Measurements from ENCODE around the gene PHACTR1.

Gene PHACTR1

DNA sequence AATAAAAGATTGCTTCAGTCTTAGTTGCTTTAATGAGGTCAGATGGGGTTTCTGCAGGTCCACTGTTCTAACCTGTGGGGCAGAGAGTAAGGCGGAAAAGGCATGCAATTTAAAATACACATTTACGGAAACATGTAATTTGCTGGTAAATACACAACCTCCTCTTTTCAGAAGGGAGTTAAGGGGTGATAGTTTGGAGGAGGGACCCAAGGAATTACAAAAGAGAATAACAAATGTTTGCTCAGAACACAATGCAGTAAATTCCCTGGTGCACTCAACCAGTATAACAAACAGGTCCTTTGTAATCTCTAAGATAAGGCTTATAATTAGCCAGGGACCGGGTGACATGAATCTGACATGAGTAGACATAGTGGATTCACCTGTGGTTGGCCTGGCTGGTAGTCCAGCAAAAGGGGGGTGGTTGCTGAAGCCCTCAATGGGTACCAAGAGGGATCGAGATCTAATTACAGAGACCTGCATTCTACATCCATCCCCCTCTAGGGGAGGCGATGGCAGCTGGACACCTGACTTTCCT, 295.1 kb downstream of the PHACTR1 start:
- Histone ChIP-seq H3K27me3 (ENCODE audit: control insufficient read depth, insufficient read depth, low read length) (peaks cover 18% of the 10 kb centered on the region; the same call in 1 of the 2 replicates), H3K4me1 (ENCODE audit: control insufficient read depth, insufficient read depth, low read length) (no peaks in the 10 kb centered on the region), H3K9me3 (ENCODE audit: control insufficient read depth, insufficient read depth, low read length) (no peaks in the 10 kb centered on the region), H3K36me3 (ENCODE audit: control insufficient read depth, insufficient read depth, low read length) (no peaks in the 10 kb centered on the region), H3K27ac (ENCODE audit: low read length) (no peak overlapping the region), H3K4me3 (ENCODE audit: low read length) (no peak overlapping the region)
- no CpG with 5 or more reads among the region's 5 CpGs for WGBS (ENCODE audit: insufficient coverage, insufficient read length)
- DNase-seq (ENCODE audit: low read depth, low spot score): no peak

GRCh38 chr6:13012296-13012695, 295.7 kb downstream of the PHACTR1 start:
- DNase-seq (ENCODE audit: low read depth, low spot score): no peak
- Histone ChIP-seq H3K36me3 (ENCODE audit: control insufficient read depth, insufficient read depth, low read length) (no peaks in the 10 kb centered on the region), H3K4me3 (ENCODE audit: low read length) (no peak overlapping the region), H3K4me1 (ENCODE audit: control insufficient read depth, insufficient read depth, low read length) (no peaks in the 10 kb centered on the region), H3K27me3 (ENCODE audit: control insufficient read depth, insufficient read depth, low read length) (peaks cover 18% of the 10 kb centered on the region; the same call in 1 of the 2 replicates), H3K9me3 (ENCODE audit: control insufficient read depth, insufficient read depth, low read length) (no peaks in the 10 kb centered on the region), H3K27ac (ENCODE audit: low read length) (no peak overlapping the region)
- WGBS (ENCODE audit: insufficient coverage, insufficient read length): no CpG with 5 or more reads among the region's 1 CpG

DNA sequence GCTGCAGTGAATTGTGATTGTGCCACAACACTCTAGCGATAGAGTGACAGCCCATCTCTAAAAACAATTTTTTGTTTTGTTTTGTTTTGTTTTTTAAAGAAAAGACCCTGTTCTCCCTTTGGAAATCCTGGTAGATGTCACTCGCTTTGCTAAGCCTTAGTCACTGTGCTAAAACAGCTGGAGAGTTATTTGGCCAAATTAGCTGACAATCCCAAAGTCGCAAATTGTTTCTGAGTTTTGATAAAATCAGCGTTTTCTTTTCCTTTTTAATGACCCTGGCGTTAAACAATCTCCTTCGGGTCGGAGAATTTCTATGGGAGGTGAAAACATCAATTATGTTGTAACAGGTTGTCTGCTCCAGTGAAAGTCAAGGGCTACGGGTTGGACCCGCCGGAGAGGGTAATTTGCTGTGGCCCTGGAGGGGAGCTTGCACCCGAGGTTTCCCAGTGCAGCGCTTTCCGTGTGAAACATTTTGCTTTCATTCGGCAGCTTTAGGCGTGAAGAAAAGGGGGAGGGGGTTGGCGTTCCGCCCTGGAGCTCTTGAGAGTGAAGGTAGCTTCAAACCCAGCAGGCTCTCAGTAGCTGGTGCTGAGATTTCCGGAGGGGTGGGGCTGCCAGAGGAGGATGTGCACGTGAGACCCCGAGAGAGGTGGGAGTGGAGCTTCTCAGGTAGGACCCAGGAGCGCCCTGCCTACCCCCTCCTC, 296.6 kb downstream of the PHACTR1 start:
- Histone ChIP-seq H3K4me3 (ENCODE audit: low read length) (peak overlapping the region; percentile 63; the same call in 1 of the 2 replicates), H3K27ac (ENCODE audit: low read length) (no peak overlapping the region), H3K4me1 (ENCODE audit: control insufficient read depth, insufficient read depth, low read length) (no peaks in the 10 kb centered on the region), H3K27me3 (ENCODE audit: control insufficient read depth, insufficient read depth, low read length) (peaks cover 18% of the 10 kb centered on the region; the same call in 1 of the 2 replicates), H3K9me3 (ENCODE audit: control insufficient read depth, insufficient read depth, low read length) (no peaks in the 10 kb centered on the region), H3K36me3 (ENCODE audit: control insufficient read depth, insufficient read depth, low read length) (no peaks in the 10 kb centered on the region)
- DNase-seq (ENCODE audit: low read depth, low spot score): peak; percentile 57
- WGBS (ENCODE audit: insufficient coverage, insufficient read length): no CpG with 5 or more reads among the region's 21 CpGs

- H3K9me3 ChIP-seq (ENCODE audit: control insufficient read depth, insufficient read depth, low read length): no peaks in the 10 kb centered on the region
- peak overlapping the region; percentile 63; the same call in 1 of the 2 replicates for H3K4me3 ChIP-seq (ENCODE audit: low read length)
- H3K36me3 ChIP-seq (ENCODE audit: control insufficient read depth, insufficient read depth, low read length): no peaks in the 10 kb centered on the region
- DNase-seq (ENCODE audit: low read depth, low spot score): no peak
- no peaks in the 10 kb centered on the region for H3K4me1 ChIP-seq (ENCODE audit: control insufficient read depth, insufficient read depth, low read length)
- no CpG with 5 or more reads among the region's 83 CpGs for WGBS (ENCODE audit: insufficient coverage, insufficient read length)
- H3K27ac ChIP-seq (ENCODE audit: low read length): no peak overlapping the region
- peaks cover 18% of the 10 kb centered on the region; the same call in 1 of the 2 replicates for H3K27me3 ChIP-seq (ENCODE audit: control insufficient read depth, insufficient read depth, low read length)
These were observed 297.3 kb downstream of the PHACTR1 start for GRCh38 chr6:13013681-13014503.

DNA sequence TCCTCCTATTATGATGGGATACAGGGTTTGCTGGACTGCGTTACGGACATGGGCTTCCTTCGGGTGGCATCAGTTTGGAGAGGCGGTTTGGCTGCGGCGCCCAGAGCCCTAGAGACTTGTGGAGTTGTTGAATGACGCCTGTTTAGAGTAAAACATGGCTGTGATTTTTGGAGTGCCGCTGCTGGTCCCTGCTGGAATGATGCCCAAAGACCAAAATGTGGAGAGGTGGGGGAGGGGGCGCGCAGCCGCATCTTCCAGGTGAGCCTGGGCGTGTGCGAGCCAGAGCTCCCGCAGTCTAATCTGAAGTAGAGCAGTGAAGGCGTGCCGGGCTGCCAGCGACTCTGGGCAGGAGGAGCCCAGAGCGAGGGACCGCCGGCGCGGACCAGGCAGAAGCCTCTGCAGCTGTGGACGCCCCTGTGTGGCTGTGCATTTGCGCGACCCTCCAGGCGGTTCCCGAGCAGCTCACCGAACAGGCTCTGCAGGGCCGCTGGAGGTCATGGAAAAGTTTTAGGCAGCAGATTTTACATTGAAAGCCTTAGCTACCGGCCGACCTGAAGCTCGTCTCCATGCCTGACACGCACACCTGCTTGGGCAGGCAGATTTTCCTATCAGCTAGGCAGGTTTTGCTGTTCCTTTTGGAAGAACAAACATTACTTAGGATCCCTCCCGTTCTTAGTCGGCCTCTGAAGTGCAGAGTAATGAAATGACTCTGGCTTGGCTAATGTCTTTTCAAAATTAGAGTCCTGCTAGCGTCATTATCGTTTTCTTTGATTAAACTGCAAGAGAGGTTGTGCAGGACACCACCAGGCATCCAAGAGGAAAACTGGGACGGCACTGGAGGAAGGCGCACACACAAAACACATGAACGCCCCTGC, 298.2 kb downstream of the PHACTR1 start:
- DNase-seq (ENCODE audit: low read depth, low spot score): no peak
- Histone ChIP-seq H3K4me1 (ENCODE audit: control insufficient read depth, insufficient read depth, low read length) (no peaks in the 10 kb centered on the region), H3K27me3 (ENCODE audit: control insufficient read depth, insufficient read depth, low read length) (peaks cover 18% of the 10 kb centered on the region; the same call in 1 of the 2 replicates), H3K9me3 (ENCODE audit: control insufficient read depth, insufficient read depth, low read length) (no peaks in the 10 kb centered on the region), H3K4me3 (ENCODE audit: low read length) (peak overlapping the region; percentile 63; the same call in 1 of the 2 replicates), H3K27ac (ENCODE audit: low read length) (no peak overlapping the region), H3K36me3 (ENCODE audit: control insufficient read depth, insufficient read depth, low read length) (no peaks in the 10 kb centered on the region)
- WGBS (ENCODE audit: insufficient coverage, insufficient read length): no CpG with 5 or more reads among the region's 40 CpGs

- no peak for DNase-seq (ENCODE audit: low read depth, low spot score)
- H3K4me3 ChIP-seq (ENCODE audit: low read length): no peak overlapping the region
These were observed 298.8 kb downstream of the PHACTR1 start for GRCh38 chr6:13015379-13015681.

GRCh38 chr6:13024616-13025015, 308.0 kb downstream of the PHACTR1 start:
- 0 out of 2 replicates have a peak, but pooled peaks cover 2% of the 10 kb centered on the region for H3K4me1 ChIP-seq (ENCODE audit: control insufficient read depth, insufficient read depth, low read length)
- H3K27ac ChIP-seq (ENCODE audit: low read length): no peak overlapping the region
- no peak for DNase-seq (ENCODE audit: low read depth, low spot score)
- no CpG with 5 or more reads among the region's 2 CpGs for WGBS (ENCODE audit: insufficient coverage, insufficient read length)
- no peaks in the 10 kb centered on the region for H3K36me3 ChIP-seq (ENCODE audit: control insufficient read depth, insufficient read depth, low read length)
- H3K27me3 ChIP-seq (ENCODE audit: control insufficient read depth, insufficient read depth, low read length): no peaks in the 10 kb centered on the region
- no peaks in the 10 kb centered on the region for H3K9me3 ChIP-seq (ENCODE audit: control insufficient read depth, insufficient read depth, low read length)
- no peak overlapping the region for H3K4me3 ChIP-seq (ENCODE audit: low read length)

More at GRCh38 chr6:13015379-13015681, 298.8 kb downstream of the PHACTR1 start:
- Histone ChIP-seq H3K9me3 (ENCODE audit: control insufficient read depth, insufficient read depth, low read length) (no peaks in the 10 kb centered on the region), H3K27ac (ENCODE audit: low read length) (no peak overlapping the region), H3K36me3 (ENCODE audit: control insufficient read depth, insufficient read depth, low read length) (no peaks in the 10 kb centered on the region), H3K4me1 (ENCODE audit: control insufficient read depth, insufficient read depth, low read length) (no peaks in the 10 kb centered on the region), H3K27me3 (ENCODE audit: control insufficient read depth, insufficient read depth, low read length) (peaks cover 18% of the 10 kb centered on the region; the same call in 1 of the 2 replicates)
- WGBS (ENCODE audit: insufficient coverage, insufficient read length): no CpG with 5 or more reads among the region's 3 CpGs

- H3K9me3 ChIP-seq (ENCODE audit: control insufficient read depth, insufficient read depth, low read length): no peaks in the 10 kb centered on the region
- WGBS (ENCODE audit: insufficient coverage, insufficient read length): no CpG with 5 or more reads among the region's 5 CpGs
- H3K27me3 ChIP-seq (ENCODE audit: control insufficient read depth, insufficient read depth, low read length): no peaks in the 10 kb centered on the region
- no peak for DNase-seq (ENCODE audit: low read depth, low spot score)
- no peak overlapping the region for H3K4me3 ChIP-seq (ENCODE audit: low read length)
- no peaks in the 10 kb centered on the region for H3K36me3 ChIP-seq (ENCODE audit: control insufficient read depth, insufficient read depth, low read length)
- no peak overlapping the region for H3K27ac ChIP-seq (ENCODE audit: low read length)
- 0 out of 2 replicates have a peak, but pooled peaks cover 2% of the 10 kb centered on the region for H3K4me1 ChIP-seq (ENCODE audit: control insufficient read depth, insufficient read depth, low read length)
These were observed 309.4 kb downstream of the PHACTR1 start for GRCh38 chr6:13025893-13026499.

GRCh38 chr6:13026557-13026956, 310.0 kb downstream of the PHACTR1 start:
- no peak overlapping the region for H3K4me3 ChIP-seq (ENCODE audit: low read length)
- DNase-seq (ENCODE audit: low read depth, low spot score): no peak

More at GRCh38 chr6:13026557-13026956, 310.0 kb downstream of the PHACTR1 start:
- H3K36me3 ChIP-seq (ENCODE audit: control insufficient read depth, insufficient read depth, low read length): no peaks in the 10 kb centered on the region
- no peak overlapping the region for H3K27ac ChIP-seq (ENCODE audit: low read length)
- no peaks in the 10 kb centered on the region for H3K27me3 ChIP-seq (ENCODE audit: control insufficient read depth, insufficient read depth, low read length)
- H3K9me3 ChIP-seq (ENCODE audit: control insufficient read depth, insufficient read depth, low read length): no peaks in the 10 kb centered on the region
- no CpG with 5 or more reads among the region's 5 CpGs for WGBS (ENCODE audit: insufficient coverage, insufficient read length)
- H3K4me1 ChIP-seq (ENCODE audit: control insufficient read depth, insufficient read depth, low read length): 0 out of 2 replicates have a peak, but pooled peaks cover 2% of the 10 kb centered on the region
